Measurements from ENCODE around the gene STK32B.

- no peak for TF ChIP-seq CTCF (IDR thresholded peaks at IDR 0.05)
- TF ChIP-seq ZFX (IDR thresholded peaks at IDR 0.05; ENCODE audit: borderline replicate concordance) = no peak
Observed at GRCh38 chr4:5266991-5267390, 215.7 kb downstream of the STK32B start.

Measured in 22Rv1 (cell line).